ENCODE data around the gene TCF7L1. TPM values are rescaled to one million over a fixed set of nuclear protein-coding genes. Genes with fewer than 3 reads are reported as not detected.
A peak's percentile ranks its signal among the peaks of the same experiment; 100 is the strongest.

The TCF7L1 gene
- total RNA-seq, 1 donor from 2014 or later: 0.53 TPM

DNA sequence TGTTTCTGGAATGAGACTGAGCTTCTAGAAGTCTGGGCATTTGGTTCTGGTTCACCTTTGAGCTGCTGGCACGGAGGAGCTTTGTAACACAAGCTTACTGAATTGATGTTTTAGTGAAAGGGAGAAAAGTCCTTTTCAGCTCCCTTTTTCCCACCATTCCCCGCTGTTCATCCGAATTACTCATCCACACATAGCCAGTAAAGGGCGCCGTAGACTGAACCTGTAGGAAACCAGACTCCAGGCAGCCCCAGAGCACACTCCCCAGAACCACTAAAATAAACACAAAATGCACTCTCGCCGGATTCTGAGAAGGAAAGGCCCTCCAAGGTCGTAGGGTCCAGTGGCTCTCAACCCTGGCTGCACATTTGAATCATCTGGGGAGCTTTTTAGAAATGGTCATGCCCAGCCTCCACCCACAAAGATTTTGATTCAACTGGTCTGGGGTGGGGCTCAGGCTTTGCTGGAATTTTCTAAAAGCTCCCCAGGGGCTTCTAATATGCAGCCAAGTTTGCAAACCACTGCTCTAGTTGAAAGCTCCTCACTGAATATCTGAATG is 29.6 kb downstream of the TCF7L1 start:
- DNase-seq (ENCODE audit: low read depth): peak; percentile 47

- DNase-seq (ENCODE audit: low read depth): no peak
These were observed 30.5 kb downstream of the TCF7L1 start for GRCh38 chr2:85163675-85164074.

DNA sequence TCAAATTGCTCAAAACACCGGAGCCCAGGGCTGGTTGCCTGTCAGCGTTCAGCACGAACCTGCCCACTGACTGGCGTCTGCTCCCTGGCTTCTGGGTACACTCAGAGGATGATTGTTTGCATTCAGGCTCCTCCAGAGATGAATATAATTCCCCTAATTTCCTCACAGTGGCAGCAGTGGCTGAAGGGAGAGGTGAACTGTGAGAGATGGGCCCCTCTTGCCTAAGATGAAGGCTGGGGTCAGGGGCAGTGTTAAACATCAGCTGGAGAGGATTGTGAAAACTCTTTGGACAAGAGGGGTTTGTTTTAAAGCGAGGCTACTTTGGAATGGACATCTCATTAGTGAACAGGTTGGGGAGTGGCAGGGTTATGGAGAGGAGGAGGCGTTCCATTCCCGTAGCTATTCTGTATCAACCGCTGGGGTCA is 31.0 kb downstream of the TCF7L1 start:
- no peak for DNase-seq (ENCODE audit: low read depth)

DNA sequence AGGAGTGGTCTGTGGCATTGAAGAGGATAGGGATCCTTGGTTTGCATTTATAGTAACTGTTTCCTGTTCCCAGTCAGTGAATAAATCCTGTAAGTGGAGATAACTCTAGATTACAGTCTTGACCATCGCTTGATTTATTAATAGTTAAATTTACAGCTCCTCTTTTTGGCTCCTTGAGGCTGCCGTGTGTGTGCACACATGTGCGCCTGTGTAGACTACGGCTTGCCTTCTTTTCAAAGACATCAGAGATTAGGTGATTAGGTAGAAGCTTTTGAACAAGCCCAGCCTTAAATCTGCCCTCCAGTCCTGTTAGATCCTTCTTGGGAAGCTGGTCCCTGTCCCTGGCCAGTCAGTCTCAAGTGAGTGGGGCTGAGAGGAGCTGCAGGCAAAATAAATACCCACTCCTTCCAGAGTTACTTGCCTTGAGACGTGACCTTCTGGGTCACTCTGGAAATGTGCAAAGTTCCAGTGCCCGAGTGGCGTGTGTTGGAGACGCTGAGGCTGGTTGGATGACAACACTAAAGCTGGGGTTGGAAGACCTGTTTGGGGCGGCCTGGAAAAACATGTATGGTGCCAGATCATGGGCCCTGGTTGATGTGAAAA is 32.0 kb downstream of the TCF7L1 start:
- DNase-seq (ENCODE audit: low read depth): no peak

GRCh38 chr2:85166021-85166420 is 32.8 kb downstream of the TCF7L1 start:
- no peak for DNase-seq (ENCODE audit: low read depth)

DNA sequence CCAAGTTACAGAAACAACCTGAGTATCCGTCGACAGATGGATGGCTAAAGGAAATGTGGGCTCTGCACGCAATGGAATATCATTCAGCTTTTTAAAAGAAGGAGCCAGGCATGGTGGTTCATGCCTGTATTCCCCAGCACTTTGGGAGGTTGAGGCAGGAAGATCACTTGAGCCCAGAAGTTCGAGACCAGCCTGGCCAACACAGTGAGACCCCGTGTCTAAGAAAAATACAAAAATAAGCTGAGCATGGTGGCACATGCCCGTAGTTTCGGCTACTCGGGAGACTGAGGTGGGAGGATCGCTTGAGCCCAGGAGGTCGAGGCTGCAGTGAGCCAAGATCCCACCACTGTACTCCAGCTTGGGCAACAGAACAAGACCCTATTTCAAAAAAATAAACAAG is 34.3 kb downstream of the TCF7L1 start:
- no peak for DNase-seq (ENCODE audit: low read depth)

DNA sequence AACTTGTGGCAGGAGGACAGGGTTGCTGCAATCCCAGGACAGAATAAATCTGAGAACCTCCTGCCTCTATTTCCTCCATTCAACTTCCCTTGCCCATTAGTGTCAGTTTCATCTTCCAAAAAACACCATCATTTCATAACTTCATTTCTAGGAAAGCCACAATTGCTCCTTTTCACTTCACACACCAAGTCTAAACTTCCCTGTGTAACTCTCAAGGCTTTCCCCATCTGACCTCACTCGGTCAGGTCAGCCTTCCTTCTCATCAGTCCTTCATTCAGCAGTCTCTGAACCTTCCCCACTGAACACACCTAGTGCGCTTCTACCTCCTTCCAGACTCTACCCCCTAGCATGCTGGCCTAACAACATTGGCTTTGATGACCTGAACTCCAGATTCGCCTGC is 35.8 kb downstream of the TCF7L1 start:
- DNase-seq (ENCODE audit: low read depth): no peak

GRCh38 chr2:85169581-85169980 is 36.4 kb downstream of the TCF7L1 start:
- no peak for DNase-seq (ENCODE audit: low read depth)

- DNase-seq (ENCODE audit: low read depth): no peak
These were observed 37.8 kb downstream of the TCF7L1 start for GRCh38 chr2:85170938-85171475.

- DNase-seq (ENCODE audit: low read depth): no peak
These were observed 38.7 kb downstream of the TCF7L1 start for GRCh38 chr2:85171916-85172315.

DNA sequence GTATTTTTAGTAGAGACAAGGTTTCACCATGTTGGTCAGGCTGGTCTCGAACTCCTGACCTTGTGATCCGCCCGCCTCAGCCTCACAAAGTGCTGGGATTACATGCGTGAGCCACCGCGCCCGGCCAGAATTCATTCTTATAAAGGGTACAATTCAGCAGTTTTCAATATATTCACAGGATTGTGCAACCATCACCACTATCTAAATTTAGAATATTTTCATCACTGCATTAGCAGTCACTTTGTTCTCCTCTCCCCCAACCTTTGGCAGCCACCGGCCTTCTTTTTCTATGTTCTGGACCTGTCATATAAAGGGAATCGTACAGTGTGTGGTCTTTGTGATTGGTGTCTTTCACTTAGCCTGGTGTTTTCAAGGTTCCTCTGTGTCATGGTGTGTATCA is 40.7 kb downstream of the TCF7L1 start:
- DNase-seq (ENCODE audit: low read depth): no peak

GRCh38 chr2:85174943-85175342 is 41.8 kb downstream of the TCF7L1 start:
- DNase-seq (ENCODE audit: low read depth): peak; percentile 56

DNA sequence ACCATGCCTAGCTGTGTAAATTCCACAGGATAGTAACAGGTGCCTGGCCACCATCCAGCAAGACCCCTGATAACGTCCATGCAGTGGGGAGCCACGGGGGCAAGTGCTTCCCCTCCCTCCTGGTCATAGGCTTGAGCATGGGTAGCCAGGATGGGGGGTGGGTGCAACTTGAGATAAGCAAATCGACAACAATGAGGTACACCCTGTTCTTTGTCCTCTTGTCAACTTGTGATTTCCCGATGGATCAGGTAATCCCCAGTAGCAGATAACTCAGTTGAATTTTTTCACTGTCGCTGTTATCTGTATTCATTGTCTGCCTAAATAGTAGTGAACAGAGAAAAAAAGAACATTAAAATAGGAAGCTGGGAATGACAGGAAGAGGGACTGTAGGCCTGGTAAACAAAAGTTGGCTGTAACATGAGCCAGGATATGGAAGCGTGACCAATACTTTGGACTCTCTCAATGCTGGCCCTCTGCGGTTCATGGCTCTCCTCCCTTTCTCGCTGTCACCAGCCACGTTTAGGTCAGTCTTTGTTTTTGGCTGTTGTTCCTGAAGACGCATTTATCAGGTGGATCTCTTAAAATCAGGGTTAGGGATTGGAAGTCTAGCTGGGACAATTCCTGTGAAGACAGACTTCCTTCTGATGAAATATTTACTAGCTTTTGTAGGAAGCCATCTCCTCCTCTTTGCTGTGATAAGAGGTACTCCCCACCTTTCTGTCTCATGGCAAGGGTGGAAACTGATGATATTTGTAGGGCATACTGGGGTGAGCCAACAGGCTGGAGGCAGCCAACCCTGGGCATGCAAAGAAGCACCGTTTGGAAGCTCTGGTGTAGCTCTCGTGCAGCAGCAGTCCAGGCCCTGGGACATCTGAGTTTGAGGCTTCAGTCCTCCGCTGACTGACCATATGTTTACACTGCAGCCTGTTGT is 42.4 kb downstream of the TCF7L1 start:
- DNase-seq (ENCODE audit: low read depth): peak; percentile 86

DNA sequence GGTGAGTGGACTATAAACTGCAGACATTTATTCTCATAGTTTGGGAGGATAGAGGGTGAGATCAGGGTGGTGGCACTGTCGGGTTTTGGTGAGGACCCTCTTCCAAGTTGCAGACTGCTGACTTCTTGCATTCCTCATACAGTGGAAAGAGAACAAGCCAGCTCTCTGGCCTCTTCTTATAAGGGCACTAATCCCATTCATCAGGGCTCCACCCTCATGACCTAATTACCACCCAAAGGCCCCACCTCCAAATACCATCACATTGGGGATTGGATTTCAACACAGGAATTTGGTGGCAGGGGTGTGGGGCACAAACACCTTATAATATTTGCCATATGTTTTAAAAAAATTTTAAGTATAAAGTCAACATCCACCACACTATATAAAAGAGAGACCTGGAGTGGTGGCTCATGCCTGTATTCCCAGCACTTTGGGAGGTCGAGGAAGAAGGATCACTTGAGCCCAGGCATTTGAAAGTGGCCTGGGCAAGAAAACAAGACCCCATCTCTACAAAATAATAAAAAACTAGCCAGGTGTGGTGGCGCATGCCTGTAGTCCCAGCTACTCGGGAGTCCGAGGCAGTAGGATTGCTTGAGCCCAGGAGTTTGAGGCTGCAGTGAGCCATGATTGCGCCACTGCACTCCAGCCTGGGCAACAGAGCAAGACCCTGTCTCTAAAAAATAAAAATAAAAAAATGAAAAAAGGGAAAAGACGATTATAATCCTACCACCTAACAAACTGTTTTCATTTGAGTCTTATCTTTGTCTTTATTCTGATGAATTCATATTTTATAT is 44.0 kb downstream of the TCF7L1 start:
- no peak for DNase-seq (ENCODE audit: low read depth)

- DNase-seq (ENCODE audit: low read depth): no peak
These were observed 45.0 kb downstream of the TCF7L1 start for GRCh38 chr2:85178154-85178553.

- DNase-seq (ENCODE audit: low read depth): no peak
These were observed 45.8 kb downstream of the TCF7L1 start for GRCh38 chr2:85178980-85179411.

DNA sequence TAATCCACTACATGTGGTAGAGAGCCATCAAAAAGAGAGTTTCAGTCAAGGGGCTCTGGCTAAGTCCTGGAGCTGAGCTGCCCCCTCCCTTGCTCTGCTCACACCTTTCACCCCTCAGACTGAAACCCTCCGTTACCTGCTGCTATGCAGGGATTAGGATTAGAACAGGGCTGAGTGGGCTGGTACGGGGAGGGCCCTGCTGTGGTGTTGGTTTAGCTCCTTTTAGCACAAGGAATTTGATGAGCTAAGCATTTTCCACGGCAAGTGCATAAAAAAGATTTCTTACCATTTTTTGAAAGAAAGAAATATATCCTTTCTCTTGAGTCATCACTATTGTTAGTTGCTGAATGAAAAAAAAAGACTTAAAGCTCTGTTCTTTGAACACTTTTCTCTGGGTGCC is 46.3 kb downstream of the TCF7L1 start:
- no peak for DNase-seq (ENCODE audit: low read depth)

GRCh38 chr2:85180322-85181133 is 47.3 kb downstream of the TCF7L1 start:
- DNase-seq (ENCODE audit: low read depth): no peak

DNA sequence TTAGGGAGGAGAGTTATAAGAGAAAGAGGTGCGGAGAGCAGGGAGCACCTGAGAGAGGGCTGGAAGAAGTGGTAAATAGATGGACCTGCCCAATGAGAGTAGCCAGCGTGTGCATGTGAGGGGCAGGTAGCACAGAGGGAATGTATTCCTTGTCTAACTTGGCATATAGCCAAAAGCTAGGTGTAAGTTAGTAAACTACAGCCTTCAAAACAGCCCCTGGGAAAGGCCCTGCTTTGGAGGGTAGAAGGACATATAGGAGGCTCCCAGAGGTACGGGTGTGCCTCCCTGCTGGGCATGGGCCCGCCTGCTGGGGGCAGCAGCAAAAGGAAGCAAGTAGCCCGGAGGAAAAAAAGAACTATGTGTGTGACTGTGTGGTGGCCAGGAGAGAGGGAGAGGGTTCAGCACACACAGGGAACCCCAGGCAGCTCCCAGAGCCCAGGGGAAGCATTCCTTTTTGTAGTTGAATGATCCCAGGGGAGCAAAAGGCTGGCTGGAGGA is 48.0 kb downstream of the TCF7L1 start:
- DNase-seq (ENCODE audit: low read depth): no peak

DNA sequence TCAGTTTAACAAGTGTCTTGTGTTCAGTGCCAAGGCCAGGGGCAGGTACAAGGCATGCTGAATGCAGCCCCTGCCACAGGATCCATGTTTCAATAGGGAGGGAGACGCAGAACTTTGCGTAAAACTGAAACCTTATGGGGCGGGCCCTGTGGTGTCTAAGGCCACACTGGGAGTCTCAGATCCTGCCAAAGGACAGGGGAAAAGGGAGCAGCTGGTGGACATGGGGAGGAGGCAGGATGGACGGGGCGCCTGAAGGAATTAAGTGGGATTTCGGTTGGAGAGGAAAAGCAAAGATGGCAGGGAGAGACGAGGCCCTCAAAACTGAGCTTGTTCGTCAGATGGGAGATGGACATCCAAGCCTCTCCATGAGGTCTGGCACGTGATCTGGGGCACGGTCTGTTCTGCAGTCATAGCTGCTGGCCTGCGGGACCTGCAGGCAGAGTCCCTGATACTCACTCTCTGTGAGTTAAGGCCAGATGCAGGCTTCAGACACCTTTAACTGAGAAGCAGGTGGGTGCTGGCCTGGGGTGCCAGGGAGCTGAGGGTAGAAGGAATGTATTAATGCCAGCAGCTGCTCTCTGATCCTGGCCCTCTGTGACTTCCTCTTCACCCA is 48.8 kb downstream of the TCF7L1 start:
- DNase-seq (ENCODE audit: low read depth): peak; percentile 19

Data from myocyte (in vitro differentiated cells).